H9 (cell line): ENCODE measurements around the gene PLCB1. TPM values are rescaled to one million over a fixed set of nuclear protein-coding genes. Genes with fewer than 3 reads are reported as not detected.

Source experiments
- DNase-seq: peaks from one replicate; pipeline ENCODE4 v3.0.0-alpha.2; 2017
- H2AFZ ChIP-seq: one replicate; pipeline ENCODE4 v1.6.1; 2013; ENCODE audit warnings: mild to moderate bottlenecking, low read length, control low read depth, moderate library complexity
- H2AK5ac ChIP-seq: 2 replicates; pipeline ENCODE4 v1.6.1; 2013; ENCODE audit warnings: low read length, control low read depth, mixed read lengths; ENCODE audit not compliant: insufficient read length
- H2BK120ac ChIP-seq: one replicate; pipeline ENCODE4 v1.6.1; 2013; ENCODE audit warnings: low read depth, mild to moderate bottlenecking, low read length, control low read depth, inconsistent platforms; ENCODE audit not compliant: poor library complexity, severe bottlenecking
- H2BK12ac ChIP-seq: 2 replicates; pipeline ENCODE4 v1.6.1; 2013; ENCODE audit warnings: low read length, control low read depth, mixed read lengths, low read depth; ENCODE audit not compliant: insufficient read length
- H2BK15ac ChIP-seq: 2 replicates; pipeline ENCODE4 v1.6.1; 2013; ENCODE audit warnings: low read depth, low read length, control low read depth
- H2BK20ac ChIP-seq: one replicate; pipeline ENCODE4 v1.6.1; 2013; ENCODE audit warnings: low read depth, mild to moderate bottlenecking, low read length, control low read depth, inconsistent platforms; ENCODE audit not compliant: poor library complexity, severe bottlenecking
- H2BK5ac ChIP-seq: 2 replicates; pipeline ENCODE4 v1.6.1; 2013; ENCODE audit warnings: low read length, control low read depth, mixed read lengths; ENCODE audit not compliant: insufficient read length
- H3K14ac ChIP-seq: 2 replicates; pipeline ENCODE4 v1.6.1; 2013; ENCODE audit warnings: low read length, control low read depth; ENCODE audit not compliant: insufficient read depth
- H3K18ac ChIP-seq: 2 replicates; pipeline ENCODE4 v1.6.1; 2013; ENCODE audit warnings: low read depth, mild to moderate bottlenecking, mixed read lengths, low read length, control low read depth; ENCODE audit not compliant: insufficient read length
- H3K23ac ChIP-seq: 2 replicates; pipeline ENCODE4 v1.6.1; 2013; ENCODE audit warnings: low read length, control low read depth, mixed read lengths, low read depth; ENCODE audit not compliant: insufficient read length
- H3K23me2 ChIP-seq: 2 replicates; pipeline ENCODE4 v1.6.1; 2013; ENCODE audit warnings: low read depth, mild to moderate bottlenecking, mixed read lengths, low read length, control low read depth; ENCODE audit not compliant: insufficient read length, poor library complexity, severe bottlenecking
- H3K27ac ChIP-seq: 2 replicates; pipeline ENCODE4 v1.5.1; 2013; ENCODE audit warnings: low read length, control low read depth, mixed read lengths, low read depth; ENCODE audit not compliant: insufficient read length
- H3K27me3 ChIP-seq: 2 replicates; pipeline ENCODE4 v1.6.1; 2013; ENCODE audit warnings: low read length, control low read depth, inconsistent platforms; ENCODE audit not compliant: insufficient read depth
- H3K4ac ChIP-seq: 2 replicates; pipeline ENCODE4 v1.6.1; 2013; ENCODE audit warnings: low read depth, mild to moderate bottlenecking, control low read depth, inconsistent platforms, low read length, moderate library complexity
- H3K4me1 ChIP-seq: 2 replicates; pipeline ENCODE4 v1.6.1; 2013; ENCODE audit warnings: low read length, control low read depth, inconsistent platforms; ENCODE audit not compliant: insufficient read depth
- H3K4me2 ChIP-seq: 2 replicates; pipeline ENCODE4 v1.6.1; 2013; ENCODE audit warnings: low read length, control low read depth, mixed read lengths; ENCODE audit not compliant: insufficient read length, insufficient read depth
- H3K56ac ChIP-seq: 2 replicates; pipeline ENCODE4 v1.6.1; 2013; ENCODE audit warnings: low read depth, mild to moderate bottlenecking, mixed read lengths, low read length, control low read depth; ENCODE audit not compliant: insufficient read length
- H3K79me1 ChIP-seq: 2 replicates; pipeline ENCODE4 v1.6.1; 2013; ENCODE audit warnings: low read depth, mild to moderate bottlenecking, moderate library complexity, low read length, control low read depth, inconsistent platforms; ENCODE audit not compliant: insufficient read depth, poor library complexity, severe bottlenecking
- H3K79me2 ChIP-seq: 2 replicates; pipeline ENCODE4 v1.6.1; 2013; ENCODE audit warnings: low read length, control low read depth, inconsistent platforms; ENCODE audit not compliant: insufficient read depth
- H3K9ac ChIP-seq: 2 replicates; pipeline ENCODE4 v1.6.1; 2013; ENCODE audit warnings: low read length, control low read depth, mixed read lengths; ENCODE audit not compliant: insufficient read length; ENCODE audit errors: extremely low read depth
- H3K9me3 ChIP-seq: one replicate; pipeline ENCODE4 v1.6.1; 2013; ENCODE audit warnings: low read depth, low read length, inconsistent platforms; ENCODE audit not compliant: control insufficient read depth
- H3T11ph ChIP-seq: one replicate; pipeline ENCODE4 v1.6.1; 2013; ENCODE audit warnings: mild to moderate bottlenecking, low read length, control low read depth, inconsistent platforms
- H4K20me1 ChIP-seq: one replicate; pipeline ENCODE4 v1.6.1; 2013; ENCODE audit not compliant: control insufficient read depth, insufficient read length, insufficient read depth
- H4K5ac ChIP-seq: 2 replicates; pipeline ENCODE4 v1.6.1; 2013; ENCODE audit warnings: low read depth, mild to moderate bottlenecking, mixed read lengths, low read length, control low read depth; ENCODE audit not compliant: insufficient read length
- H4K8ac ChIP-seq: replicated peaks from 2 replicates; pipeline ENCODE4 v1.6.1; 2013; ENCODE audit warnings: low read length, control low read depth, mixed read lengths, low read depth; ENCODE audit not compliant: insufficient read length
- H4K91ac ChIP-seq: 2 replicates; pipeline ENCODE4 v1.6.1; 2013; ENCODE audit warnings: low read depth, mild to moderate bottlenecking, moderate library complexity, mixed read lengths, low read length, control low read depth; ENCODE audit not compliant: insufficient read length
- H3K27ac Mint-ChIP-seq, 3 experiments: 2 replicates in 2 of 3; 3 replicates in 1 of 3; pipeline ENCODE4 v1.8.0; 2020 to 2021; ENCODE audit warnings: mixed read lengths in 3 of 3, mild to moderate bottlenecking in 1 of 3, moderate library complexity in 1 of 3
- H3K27me3 Mint-ChIP-seq: 2 replicates; pipeline ENCODE4 v1.8.0; 2021; ENCODE audit warnings: low read depth, mild to moderate bottlenecking, moderate library complexity, mixed read lengths
- H3K36me3 Mint-ChIP-seq, 3 experiments: 2 replicates in 2 of 3; 3 replicates in 1 of 3; pipeline ENCODE4 v1.8.0; 2020 to 2021; ENCODE audit warnings: low read depth in 3 of 3, mixed read lengths in 3 of 3; ENCODE audit not compliant: insufficient read depth in 1 of 3
- H3K4me1 Mint-ChIP-seq, 2 experiments: 2 replicates each; pipeline ENCODE4 v1.8.0; 2020; ENCODE audit warnings: mixed read lengths in 2 of 2
- H3K4me3 Mint-ChIP-seq, 2 experiments: 2 replicates in 1 of 2; 3 replicates in 1 of 2; pipeline ENCODE4 v1.8.0; 2020 to 2021; ENCODE audit warnings: mild to moderate bottlenecking in 2 of 2, mixed read lengths in 2 of 2, moderate library complexity in 1 of 2
- H3K9me3 Mint-ChIP-seq, 2 experiments: 2 replicates in 1 of 2; 3 replicates in 1 of 2; pipeline ENCODE4 v1.8.0; 2020; ENCODE audit warnings: mild to moderate bottlenecking in 2 of 2, mixed read lengths in 2 of 2, moderate library complexity in 1 of 2
- WGBS: extraction: QIAGEN DNeasy Blood & Tissue Kit; methylation state at CpG from one replicate; pipeline ENCODE4 v1.1.7; 2013; ENCODE audit warnings: missing lambda C conversion rate, low lambda C conversion rate, mixed read lengths; ENCODE audit not compliant: insufficient read length; ENCODE audit errors: extremely low coverage; 5-methylcytosine and 5-hydroxymethylcytosine counted together
- total RNA-seq: library from RNA; stranded (reverse); gene quantifications from 2 replicates; pipeline ENCODE4 v1.2.1, GENCODE V29; 2021
- TF ChIP-seq, protein P1 (sequence below): fragments of 200-600 bp; sonication (generic); conservative IDR thresholded peaks from 3 replicates; pipeline ENCODE4 v1.8.0; 2021; ENCODE audit warnings: antibody characterized with exemption, mild to moderate bottlenecking

The PLCB1 gene
- total RNA-seq, 1 experiment from 2014 or later, result 11.5 TPM

- no peak overlapping the region for H3K27ac ChIP-seq
- TF ChIP-seq, protein P1, sequence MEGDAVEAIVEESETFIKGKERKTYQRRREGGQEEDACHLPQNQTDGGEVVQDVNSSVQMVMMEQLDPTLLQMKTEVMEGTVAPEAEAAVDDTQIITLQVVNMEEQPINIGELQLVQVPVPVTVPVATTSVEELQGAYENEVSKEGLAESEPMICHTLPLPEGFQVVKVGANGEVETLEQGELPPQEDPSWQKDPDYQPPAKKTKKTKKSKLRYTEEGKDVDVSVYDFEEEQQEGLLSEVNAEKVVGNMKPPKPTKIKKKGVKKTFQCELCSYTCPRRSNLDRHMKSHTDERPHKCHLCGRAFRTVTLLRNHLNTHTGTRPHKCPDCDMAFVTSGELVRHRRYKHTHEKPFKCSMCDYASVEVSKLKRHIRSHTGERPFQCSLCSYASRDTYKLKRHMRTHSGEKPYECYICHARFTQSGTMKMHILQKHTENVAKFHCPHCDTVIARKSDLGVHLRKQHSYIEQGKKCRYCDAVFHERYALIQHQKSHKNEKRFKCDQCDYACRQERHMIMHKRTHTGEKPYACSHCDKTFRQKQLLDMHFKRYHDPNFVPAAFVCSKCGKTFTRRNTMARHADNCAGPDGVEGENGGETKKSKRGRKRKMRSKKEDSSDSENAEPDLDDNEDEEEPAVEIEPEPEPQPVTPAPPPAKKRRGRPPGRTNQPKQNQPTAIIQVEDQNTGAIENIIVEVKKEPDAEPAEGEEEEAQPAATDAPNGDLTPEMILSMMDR, result no peak
- H3K4me3 Mint-ChIP-seq, result no peak overlapping the region
- H4K20me1 ChIP-seq, result no peaks in the 10 kb centered on the region
- H3K23me2 ChIP-seq, result no peaks in the 10 kb centered on the region
- no peak overlapping the region for H4K91ac ChIP-seq
- no peak overlapping the region for H3K14ac ChIP-seq
- no peak for DNase-seq
- H2AK5ac ChIP-seq, result no peak overlapping the region
- H3K23ac ChIP-seq, result no peak overlapping the region
- peaks cover 2% of the 10 kb centered on the region; the same call in 1 of the 2 replicates for H3K4me1 ChIP-seq
- H2BK15ac ChIP-seq, result no peak overlapping the region
- H4K5ac ChIP-seq, result no peak overlapping the region
- H2BK20ac ChIP-seq, result no peak overlapping the region
- no peak overlapping the region for H3K4ac ChIP-seq
- no peak overlapping the region for H3K9ac ChIP-seq
- no peak overlapping the region for H2BK5ac ChIP-seq
- H3K18ac ChIP-seq, result no peak overlapping the region
- no peak overlapping the region for H3K56ac ChIP-seq
- no CpG with 5 or more reads among the region's 12 CpGs for WGBS
- no peak overlapping the region for H3K4me2 ChIP-seq
- no peak overlapping the region for H2BK120ac ChIP-seq
- no peaks in the 10 kb centered on the region for H3K79me2 ChIP-seq
- H3K4me1 Mint-ChIP-seq, result peaks cover 0 to 3% of the 10 kb centered on the region in 2 experiments; a peak in 1 of 4 replicates
- H3K27me3 ChIP-seq, result no peaks in the 10 kb centered on the region
- H2AFZ ChIP-seq, result no peak overlapping the region
- H3K36me3 Mint-ChIP-seq, result peaks cover 2 to 8% (median 6%) of the 10 kb centered on the region in 3 experiments; a peak in 6 of 7 replicates
- H3T11ph ChIP-seq, result no peak overlapping the region
- H3K27me3 Mint-ChIP-seq, result no peaks in the 10 kb centered on the region
- peaks cover 6% of the 10 kb centered on the region in 2 experiments; a peak in 3 of 5 replicates for H3K9me3 Mint-ChIP-seq
- H3K79me1 ChIP-seq, result no peaks in the 10 kb centered on the region
- H4K8ac ChIP-seq, result no peak overlapping the region
- H3K9me3 ChIP-seq, result peaks cover 5% of the 10 kb centered on the region
- H2BK12ac ChIP-seq, result no peak overlapping the region
- no peak overlapping the region for H3K27ac Mint-ChIP-seq
These were observed 722.5 kb downstream of the PLCB1 start for GRCh38 chr20:8854571-8854970.
